Esophagus squamous epithelium (tissue), 4 donors: ENCODE data around the gene MBOAT2.

Experiments used
- POLR2A ChIP-seq, 4 donors: fragments of 450-650 bp; IDR thresholded peaks; one replicate each; pipeline ENCODE4 v1.6.1; 2017; ENCODE audit warnings: antibody characterized with exemption in 4 of 4, mild to moderate bottlenecking in 4 of 4, moderate library complexity in 3 of 4
- TF ChIP-seq, protein P1 (sequence below), 6 experiments: fragments of 450-650 bp in 4 of 6; fragments of 200-600 bp in 2 of 6; sonication (generic) in 2 of 6; IDR thresholded peaks; one replicate each; pipeline ENCODE4 v1.5.1; 2016 to 2019; ENCODE audit warnings: antibody characterized with exemption in 6 of 6, mild to moderate bottlenecking in 4 of 6, moderate library complexity in 4 of 6

DNA sequence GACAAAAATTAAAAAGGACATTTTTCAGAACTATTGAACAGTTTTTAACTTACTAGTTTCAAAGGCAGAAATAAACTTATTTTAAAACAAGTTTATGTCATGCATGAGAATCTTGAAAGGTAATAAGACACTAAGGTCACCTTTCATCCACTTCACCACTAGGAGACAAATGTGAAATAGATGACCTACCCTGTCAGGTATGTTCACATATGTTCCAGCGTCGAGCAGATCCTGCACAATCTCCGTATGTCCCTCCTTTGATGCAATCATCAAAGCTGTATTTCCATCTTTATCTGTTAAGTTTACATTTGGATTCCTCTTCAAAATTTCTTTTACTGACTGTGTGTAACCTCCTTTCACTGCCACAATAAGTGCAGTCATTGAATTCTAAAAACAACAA, 200.7 kb downstream of the MBOAT2 start:
- TF ChIP-seq, protein P1, sequence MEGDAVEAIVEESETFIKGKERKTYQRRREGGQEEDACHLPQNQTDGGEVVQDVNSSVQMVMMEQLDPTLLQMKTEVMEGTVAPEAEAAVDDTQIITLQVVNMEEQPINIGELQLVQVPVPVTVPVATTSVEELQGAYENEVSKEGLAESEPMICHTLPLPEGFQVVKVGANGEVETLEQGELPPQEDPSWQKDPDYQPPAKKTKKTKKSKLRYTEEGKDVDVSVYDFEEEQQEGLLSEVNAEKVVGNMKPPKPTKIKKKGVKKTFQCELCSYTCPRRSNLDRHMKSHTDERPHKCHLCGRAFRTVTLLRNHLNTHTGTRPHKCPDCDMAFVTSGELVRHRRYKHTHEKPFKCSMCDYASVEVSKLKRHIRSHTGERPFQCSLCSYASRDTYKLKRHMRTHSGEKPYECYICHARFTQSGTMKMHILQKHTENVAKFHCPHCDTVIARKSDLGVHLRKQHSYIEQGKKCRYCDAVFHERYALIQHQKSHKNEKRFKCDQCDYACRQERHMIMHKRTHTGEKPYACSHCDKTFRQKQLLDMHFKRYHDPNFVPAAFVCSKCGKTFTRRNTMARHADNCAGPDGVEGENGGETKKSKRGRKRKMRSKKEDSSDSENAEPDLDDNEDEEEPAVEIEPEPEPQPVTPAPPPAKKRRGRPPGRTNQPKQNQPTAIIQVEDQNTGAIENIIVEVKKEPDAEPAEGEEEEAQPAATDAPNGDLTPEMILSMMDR (IDR thresholded peaks at IDR 0.05): no peak
- no peak for TF ChIP-seq POLR2A (IDR thresholded peaks at IDR 0.05)
